CD4-positive, alpha-beta T cell (primary cell): ENCODE measurements around the gene CDKAL1. TPM values are rescaled to one million over a fixed set of nuclear protein-coding genes. Genes with fewer than 3 reads are reported as not detected.

Experiments
- ATAC-seq: fragments of 200-7000 bp; cut with Tn5 transposase; one replicate; pipeline ENCODE4 v1.10.0; 2022; ENCODE audit warnings: mild to moderate bottlenecking; ENCODE audit not compliant: poor library complexity
- CTCF ChIA-PET: fragments of 350-600 bp; sonication (Branson Sonifier 250); formaldehyde crosslinking; loops from one replicate; lab custom pipeline; 2021; ENCODE audit warnings: antibody characterized with exemption, inconsistent platforms; lab: Charles Lee
- POLR2A ChIA-PET: fragments of 350-600 bp; sonication (Branson Sonifier 250); formaldehyde crosslinking; loops from one replicate; lab custom pipeline; 2021; ENCODE audit warnings: antibody characterized with exemption, inconsistent platforms; lab: Charles Lee
- DNase-seq, 14 experiments: peaks; one replicate each; pipeline ENCODE4 v3.0.0-alpha.2; 2013 to 2020; ENCODE audit warnings: mixed read lengths in 2 of 14
- H3K27ac ChIP-seq, 2 donors: one replicate each; pipeline versions ENCODE4 v1.5.1 to v1.7.0; 2013; ENCODE audit warnings: low read length in 2 of 2, low read depth in 1 of 2, mild to moderate bottlenecking in 1 of 2
- H3K27me3 ChIP-seq, 2 experiments: 1 replicate in 1 of 2; 2 replicates in 1 of 2; pipeline versions ENCODE4 v1.6.1 to v1.7.0; 2013; ENCODE audit warnings: low read length in 2 of 2, control low read depth in 1 of 2, mild to moderate bottlenecking in 1 of 2, moderate library complexity in 1 of 2; ENCODE audit not compliant: insufficient read depth in 2 of 2, control insufficient read depth in 1 of 2
- H3K36me3 ChIP-seq: one replicate; pipeline ENCODE4 v1.6.1; 2013; ENCODE audit warnings: low read length, control low read depth; ENCODE audit not compliant: insufficient read depth
- H3K4me1 ChIP-seq: one replicate; pipeline ENCODE4 v1.6.1; 2013; ENCODE audit warnings: low read length, control low read depth; ENCODE audit not compliant: insufficient read depth
- H3K4me3 ChIP-seq: one replicate; pipeline ENCODE4 v1.5.1; 2013; ENCODE audit warnings: mild to moderate bottlenecking, low read length, moderate library complexity
- H3K9me3 ChIP-seq, 2 experiments: 1 replicate in 1 of 2; 2 replicates in 1 of 2; pipeline versions ENCODE4 v1.6.1 to v1.7.0; 2013; ENCODE audit warnings: low read length in 2 of 2, mild to moderate bottlenecking in 2 of 2, control low read depth in 1 of 2, moderate library complexity in 1 of 2; ENCODE audit not compliant: control insufficient read depth in 1 of 2, insufficient read depth in 1 of 2
- H3K27ac Mint-ChIP-seq: one replicate; pipeline ENCODE4 v1.8.0; 2020; ENCODE audit warnings: mixed read lengths
- H3K27me3 Mint-ChIP-seq: one replicate; pipeline ENCODE4 v1.8.0; 2021; ENCODE audit warnings: mixed read lengths
- H3K36me3 Mint-ChIP-seq: one replicate; pipeline ENCODE4 v1.8.0; 2021; ENCODE audit warnings: low read depth, mixed read lengths
- H3K4me1 Mint-ChIP-seq: one replicate; pipeline ENCODE4 v1.8.0; 2021; ENCODE audit warnings: low read depth, mixed read lengths
- H3K4me3 Mint-ChIP-seq: one replicate; pipeline ENCODE4 v1.8.0; 2020; ENCODE audit warnings: mild to moderate bottlenecking, mixed read lengths
- H3K9me3 Mint-ChIP-seq: one replicate; pipeline ENCODE4 v1.8.0; 2020; ENCODE audit warnings: mixed read lengths
- CTCF ChIP-seq: fragments of 200-600 bp; IDR thresholded peaks from one replicate; pipeline ENCODE4 v1.8.0; 2022; ENCODE audit warnings: antibody characterized with exemption, mild to moderate bottlenecking
- intact Hi-C, 2 experiments: fragments of 100-400 bp; cut with DNase I in 1 of 2; cut with micrococcal nuclease in 1 of 2; formaldehyde crosslinking; loops; one replicate each; pipeline versions ENCODE4 v1.15.1 to v1.9.0; 2023 to 2025; cut with DNase I, micrococcal nuclease
- total RNA-seq, 174 experiments: library from RNA in 2 of 174; stranded (reverse) in 2 of 174; gene quantifications; one replicate each; pipeline ENCODE4 v1.2.3 and lab custom pipeline; 2021 to 2026

The CDKAL1 gene
- total RNA-seq, 2 experiments from 2014 or later, result 21.3 to 23.9 TPM

GRCh38 chr6:20949138-20949537, 414.9 kb downstream of the CDKAL1 start:
- ChIA-PET CTCF (no interaction called here), POLR2A (no interaction called here)
- no peak overlapping the region for H3K27ac Mint-ChIP-seq
- H3K27ac ChIP-seq, result no peak overlapping the region
- H3K4me1 ChIP-seq, result no peaks in the 10 kb centered on the region
- H3K9me3 Mint-ChIP-seq, result peaks cover under 1% of the 10 kb centered on the region
- no peak for TF ChIP-seq CTCF
- intact Hi-C loops, result no loop called here
- no peaks in the 10 kb centered on the region for H3K36me3 ChIP-seq
- no peaks in the 10 kb centered on the region for H3K9me3 ChIP-seq
- no peaks in the 10 kb centered on the region for H3K27me3 ChIP-seq
- H3K36me3 Mint-ChIP-seq, result peaks cover 16% of the 10 kb centered on the region
- ATAC-seq, result no peak
- H3K4me3 Mint-ChIP-seq, result no peak overlapping the region
- no peak for DNase-seq
- no peaks in the 10 kb centered on the region for H3K27me3 Mint-ChIP-seq
- H3K4me3 ChIP-seq, result no peak overlapping the region
- H3K4me1 Mint-ChIP-seq, result no peaks in the 10 kb centered on the region

GRCh38 chr6:20952699-20953474, 418.6 kb downstream of the CDKAL1 start:
- peaks cover 7% of the 10 kb centered on the region for H3K36me3 ChIP-seq
- intact Hi-C loops, result no loop called here
- Mint-ChIP-seq H3K4me1 (no peaks in the 10 kb centered on the region), H3K4me3 (no peak overlapping the region), H3K27me3 (no peaks in the 10 kb centered on the region), H3K9me3 (no peaks in the 10 kb centered on the region), H3K27ac (no peak overlapping the region), H3K36me3 (peaks cover 36% of the 10 kb centered on the region)
- no peak overlapping the region for H3K27ac ChIP-seq
- no peaks in the 10 kb centered on the region for H3K4me1 ChIP-seq
- DNase-seq (no peak), ATAC-seq (no peak)
- TF ChIP-seq CTCF, result no peak
- no peaks in the 10 kb centered on the region for H3K9me3 ChIP-seq
- no peaks in the 10 kb centered on the region for H3K27me3 ChIP-seq
- CTCF ChIA-PET, result no interaction called here
- POLR2A ChIA-PET, result interaction anchor here (0.8 kb wide), 1 partner anchor 64 kb away, joined by 3 read pairs; no protein-coding TSS in a partner anchor
- H3K4me3 ChIP-seq, result no peak overlapping the region

- Mint-ChIP-seq H3K4me1 (no peaks in the 10 kb centered on the region), H3K27me3 (no peaks in the 10 kb centered on the region), H3K4me3 (no peak overlapping the region), H3K36me3 (peaks cover 49% of the 10 kb centered on the region), H3K9me3 (no peaks in the 10 kb centered on the region), H3K27ac (no peak overlapping the region)
- intact Hi-C loops, result no loop called here
- CTCF ChIA-PET, result no interaction called here
- H3K4me1 ChIP-seq, result no peaks in the 10 kb centered on the region
- no peak overlapping the region for H3K4me3 ChIP-seq
- DNase-seq (no peak), ATAC-seq (no peak)
- H3K36me3 ChIP-seq, result peaks cover 7% of the 10 kb centered on the region
- no peak overlapping the region for H3K27ac ChIP-seq
- H3K27me3 ChIP-seq, result no peaks in the 10 kb centered on the region
- TF ChIP-seq CTCF, result no peak
- POLR2A ChIA-PET, result no interaction called here
- no peaks in the 10 kb centered on the region for H3K9me3 ChIP-seq
These were observed 420.1 kb downstream of the CDKAL1 start for GRCh38 chr6:20954315-20954714.
